C1 segment of cervical spinal cord (tissue), 14 donors: ENCODE data around the gene KIF26B.
A peak's percentile ranks its signal among the peaks of the same experiment; 100 is the strongest.

ENCODE experiments used
- DNase-seq, 14 donors: peaks; one replicate each; lab custom pipeline; 2025; lab: John Stamatoyannopoulos, UW

Gene KIF26B

GRCh38 chr1:245589906-245590305, 435.1 kb downstream of the KIF26B start:
- no peak for DNase-seq

GRCh38 chr1:245590726-245591125, 435.9 kb downstream of the KIF26B start:
- no peak for DNase-seq

- DNase-seq: no peak
Measured at GRCh38 chr1:245591346-245592188, 436.8 kb downstream of the KIF26B start.

DNA sequence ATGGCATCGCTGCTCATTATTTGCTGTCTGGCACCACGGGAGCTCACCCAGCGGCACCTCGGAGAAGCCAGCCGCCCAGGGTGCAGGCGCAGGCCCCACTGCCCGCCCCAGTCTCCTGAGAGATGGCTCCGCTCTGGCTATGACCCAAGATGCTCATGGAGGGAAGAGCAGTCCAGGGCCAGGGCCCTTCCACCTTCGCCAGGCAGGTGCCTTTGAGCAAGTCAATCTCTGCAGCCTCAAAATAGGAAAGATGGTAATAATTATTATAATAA, 437.3 kb downstream of the KIF26B start:
- DNase-seq: no peak

- no peak for DNase-seq
Measured at GRCh38 chr1:245598524-245599305, 443.9 kb downstream of the KIF26B start.

DNA sequence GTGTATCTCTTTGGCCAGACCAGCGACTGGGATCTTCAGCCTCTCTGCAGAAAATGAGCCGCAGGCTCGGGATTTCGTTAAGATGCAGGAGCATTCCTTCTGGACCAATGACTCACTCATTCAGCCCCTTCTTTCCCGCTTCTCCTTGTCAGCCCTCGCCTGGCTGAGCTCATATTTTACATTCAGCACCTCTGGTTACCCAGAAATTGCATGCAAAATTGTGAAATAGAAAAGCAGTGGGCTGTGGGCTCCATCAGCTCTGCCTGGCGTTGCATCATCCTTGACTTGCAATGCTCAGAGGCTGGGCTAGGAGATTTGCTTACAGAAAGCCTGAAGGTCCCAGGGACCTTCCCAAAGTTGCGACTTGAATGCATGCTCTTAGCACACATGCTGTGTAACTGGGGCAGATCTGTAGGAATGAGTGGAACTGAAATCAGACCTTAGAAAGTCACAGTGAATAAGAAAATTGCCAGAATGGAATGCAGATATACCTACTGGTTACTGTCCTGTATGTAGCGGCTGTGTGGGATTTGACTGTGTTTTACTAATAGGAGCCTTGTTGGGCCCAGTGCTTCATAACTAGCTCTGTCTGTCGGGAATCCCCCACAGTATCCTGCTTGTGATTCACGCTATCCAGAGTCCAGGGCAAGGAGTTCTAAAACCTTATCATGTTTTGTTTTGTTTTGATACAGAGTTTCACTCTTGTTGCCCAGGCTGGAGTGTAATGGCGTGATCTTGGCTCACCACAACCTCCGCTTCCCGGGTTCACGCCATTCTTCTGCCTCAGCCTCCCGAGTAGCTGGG, 444.8 kb downstream of the KIF26B start:
- DNase-seq: peak in 1 of 14 donors; percentile 71

DNA sequence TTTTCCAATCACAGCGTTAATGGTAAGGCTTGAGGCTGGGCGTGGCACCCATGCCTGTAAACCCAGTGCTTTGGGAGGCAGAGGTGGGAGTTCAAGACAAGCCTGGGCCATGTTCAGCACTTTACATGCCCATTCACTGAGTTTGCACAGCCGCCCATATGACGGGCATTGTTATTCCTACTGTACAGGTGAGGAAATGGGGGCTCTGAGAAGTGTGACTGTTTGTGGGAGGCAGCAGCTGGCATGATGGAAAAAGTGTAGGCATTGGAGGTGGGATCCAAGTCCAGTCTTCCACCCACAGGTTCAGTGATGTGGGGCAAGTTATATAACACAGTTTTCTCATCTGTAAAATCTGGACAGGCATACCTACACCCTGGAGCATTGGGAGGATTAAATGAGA, 445.9 kb downstream of the KIF26B start:
- DNase-seq: no peak

- no peak for DNase-seq
Measured at GRCh38 chr1:245603311-245603865, 448.6 kb downstream of the KIF26B start.

- DNase-seq: peak in 3 of 14 donors; percentile 5 to 56 (median 31)
Measured at GRCh38 chr1:245604979-245605378, 450.2 kb downstream of the KIF26B start.

GRCh38 chr1:245605480-245606156, 450.8 kb downstream of the KIF26B start:
- DNase-seq: peak in 1 of 14 donors; percentile 57

GRCh38 chr1:245606157-245606725, 451.5 kb downstream of the KIF26B start:
- DNase-seq: no peak

GRCh38 chr1:245608271-245608670, 453.5 kb downstream of the KIF26B start:
- DNase-seq: no peak

GRCh38 chr1:245609354-245610150, 454.8 kb downstream of the KIF26B start:
- DNase-seq: no peak

- no peak for DNase-seq
Measured at GRCh38 chr1:245611251-245611650, 456.5 kb downstream of the KIF26B start.

- no peak for DNase-seq
Measured at GRCh38 chr1:245614476-245614875, 459.7 kb downstream of the KIF26B start.

- DNase-seq: no peak
Measured at GRCh38 chr1:245615001-245615400, 460.2 kb downstream of the KIF26B start.

DNA sequence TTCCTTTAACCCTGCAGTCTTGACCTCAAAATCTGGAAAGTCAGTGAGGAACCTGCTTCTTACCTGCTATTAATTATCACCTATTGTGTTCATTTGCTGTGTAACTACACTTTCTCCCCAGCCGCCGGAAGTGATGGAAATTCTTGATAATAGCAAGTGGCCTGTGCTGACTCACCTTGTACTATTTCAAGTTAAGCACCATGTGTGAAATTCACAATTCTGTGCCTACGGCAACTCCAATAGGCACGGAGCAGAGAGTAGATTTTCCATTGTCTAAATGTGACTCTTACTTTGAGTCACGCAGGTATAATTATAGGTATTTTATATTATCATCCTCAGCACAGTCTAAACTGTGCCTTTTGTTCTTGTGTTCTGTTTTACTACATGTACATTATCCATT, 466.8 kb downstream of the KIF26B start:
- no peak for DNase-seq

DNA sequence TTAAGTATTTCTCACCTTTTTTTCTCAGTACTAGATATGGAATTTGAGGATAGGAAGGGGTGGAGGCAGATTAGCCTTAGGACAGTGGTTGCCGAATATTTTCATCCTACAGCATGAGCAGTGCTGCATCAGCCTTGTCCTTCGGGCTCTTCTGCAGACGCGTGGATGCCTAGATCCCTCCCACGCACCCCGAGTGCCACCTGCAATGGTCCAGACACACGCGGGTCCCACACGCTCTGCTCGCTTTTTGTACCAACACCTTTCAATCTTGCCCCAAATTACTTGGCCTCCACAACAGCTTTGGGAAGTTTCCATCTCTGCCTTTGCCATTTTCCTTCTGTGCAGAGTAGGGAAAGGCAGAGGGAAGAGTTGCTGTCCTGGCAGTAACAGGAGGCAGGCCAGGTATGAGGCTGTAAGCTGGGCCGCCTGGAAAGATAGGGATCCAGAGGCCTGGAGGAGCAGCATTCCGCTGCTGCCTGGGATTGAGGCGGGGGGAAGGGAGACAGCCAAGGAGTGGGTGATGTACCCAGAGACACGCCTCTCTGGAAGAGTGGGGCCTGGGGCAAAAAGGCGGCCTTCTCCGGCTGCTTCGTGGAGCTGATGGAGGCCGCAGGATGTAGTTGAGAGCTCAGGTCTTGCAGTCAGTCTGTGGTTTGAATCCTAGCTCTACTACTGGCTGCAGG, 467.7 kb downstream of the KIF26B start:
- no peak for DNase-seq

GRCh38 chr1:245641384-245641783, 486.6 kb downstream of the KIF26B start:
- no peak for DNase-seq

DNA sequence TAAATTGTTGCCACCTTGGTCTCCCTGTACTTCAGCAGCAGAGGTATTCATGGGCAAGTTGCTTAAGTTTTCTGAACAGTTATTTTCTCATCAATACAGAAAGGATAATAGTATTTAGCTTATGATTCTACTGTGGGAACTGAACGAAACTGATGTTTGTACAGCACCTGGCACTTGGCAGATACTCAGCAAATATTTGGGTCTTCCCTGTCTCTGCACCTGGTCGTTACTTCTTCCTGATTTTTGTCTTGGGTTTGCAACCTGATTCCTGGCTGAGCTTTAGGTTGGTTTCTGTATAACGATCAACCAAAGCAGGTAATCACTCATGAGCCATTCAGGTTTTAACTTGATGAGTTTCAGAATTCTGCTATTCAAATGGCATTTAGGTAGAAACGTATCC, 490.6 kb downstream of the KIF26B start:
- DNase-seq: no peak
